Prostate gland (tissue), 2 donors: Measurements from ENCODE around the gene DTWD2. TPM values are rescaled to one million over a fixed set of nuclear protein-coding genes. Genes with fewer than 3 reads are reported as not detected.

Experiments used
- DNase-seq: peaks from one replicate; pipeline ENCODE4 v3.0.0-alpha.2; 2019; ENCODE audit warnings: low spot score
- H3K27ac ChIP-seq, 2 donors: fragments of 200-600 bp; sonication (generic); 2 replicates each; pipeline ENCODE4 v1.5.1; 2017 to 2019
- H3K27me3 ChIP-seq: fragments of 200-600 bp; sonication (generic); replicated peaks from 2 replicates; pipeline ENCODE4 v1.5.1; 2019; ENCODE audit not compliant: insufficient read depth
- H3K36me3 ChIP-seq, 2 donors: fragments of 200-600 bp; sonication (generic); 1 replicate in 1 of 2; 2 replicates in 1 of 2; pipeline versions ENCODE4 v1.5.1 to v1.8.1; 2017 to 2019
- H3K4me1 ChIP-seq: fragments of 200-600 bp; sonication (generic); replicated peaks from 2 replicates; pipeline ENCODE4 v1.5.1; 2019
- H3K4me3 ChIP-seq, 2 donors: fragments of 200-600 bp; sonication (generic); 2 replicates each; pipeline ENCODE4 v1.5.1; 2017 to 2019
- H3K9me3 ChIP-seq: fragments of 200-600 bp; sonication (generic); 2 replicates; pipeline ENCODE4 v1.5.1; 2017
- POLR2A ChIP-seq: fragments of 450-650 bp; IDR thresholded peaks from one replicate; pipeline ENCODE4 v1.6.1; 2016; ENCODE audit warnings: antibody characterized with exemption, mild to moderate bottlenecking
- POLR2AphosphoS5 ChIP-seq: sonication (generic); formaldehyde crosslinking; IDR thresholded peaks from one replicate; pipeline ENCODE4 v1.6.1; 2017; ENCODE audit warnings: antibody characterized with exemption
- WGBS: methylation state at CpG from one replicate; pipeline ENCODE4 v1.1.5; 2018; 5-methylcytosine and 5-hydroxymethylcytosine counted together
- intact Hi-C: fragments of 100-400 bp; cut with DNase I; formaldehyde crosslinking; loops from one replicate; pipeline ENCODE4 v1.14.2; 2022
- total RNA-seq, 2 donors: library from RNA; depleted of rRNA; stranded (reverse); fragments of >200 nt; gene quantifications; one replicate each; pipeline ENCODE4 v1.1.0, GENCODE V29; 2016
- TF ChIP-seq, protein P1 (sequence below), 4 experiments: fragments of 200-600 bp in 2 of 4; fragments of 450-650 bp in 2 of 4; sonication (generic) in 2 of 4; IDR thresholded peaks; 1 replicate in 3 of 4; 2 replicates in 1 of 4; pipeline ENCODE4 v1.5.1; 2016 to 2019; ENCODE audit warnings: antibody characterized with exemption in 4 of 4, mild to moderate bottlenecking in 2 of 4, moderate library complexity in 2 of 4

The DTWD2 gene
- total RNA-seq, 2 donors from 2014 or later, result 13.4 to 15.5 TPM

DNA sequence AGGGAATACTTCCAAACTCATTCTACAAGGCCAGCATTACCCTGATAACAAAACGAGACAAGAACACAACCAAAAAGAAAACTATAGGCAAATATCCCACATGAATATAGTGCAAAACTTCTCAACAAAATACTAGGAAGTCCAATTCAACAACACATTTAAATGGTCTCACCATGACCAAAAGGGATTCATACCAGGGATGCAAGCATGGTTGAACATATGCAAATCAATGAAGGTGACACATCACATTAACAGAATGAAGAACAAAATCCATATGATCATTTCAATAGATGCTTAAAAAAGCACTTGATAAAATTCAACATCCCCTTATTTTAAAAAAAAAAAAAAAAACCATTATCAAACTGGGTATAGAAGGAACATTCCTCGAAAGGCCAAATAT, 186.0 kb downstream of the DTWD2 start:
- H3K27me3 ChIP-seq, result no peaks in the 10 kb centered on the region
- no peaks in the 10 kb centered on the region for H3K9me3 ChIP-seq
- WGBS, result 95% methylated on average over 2 of the region's 2 CpGs
- no peak for TF ChIP-seq POLR2A
- TF ChIP-seq, protein P1, sequence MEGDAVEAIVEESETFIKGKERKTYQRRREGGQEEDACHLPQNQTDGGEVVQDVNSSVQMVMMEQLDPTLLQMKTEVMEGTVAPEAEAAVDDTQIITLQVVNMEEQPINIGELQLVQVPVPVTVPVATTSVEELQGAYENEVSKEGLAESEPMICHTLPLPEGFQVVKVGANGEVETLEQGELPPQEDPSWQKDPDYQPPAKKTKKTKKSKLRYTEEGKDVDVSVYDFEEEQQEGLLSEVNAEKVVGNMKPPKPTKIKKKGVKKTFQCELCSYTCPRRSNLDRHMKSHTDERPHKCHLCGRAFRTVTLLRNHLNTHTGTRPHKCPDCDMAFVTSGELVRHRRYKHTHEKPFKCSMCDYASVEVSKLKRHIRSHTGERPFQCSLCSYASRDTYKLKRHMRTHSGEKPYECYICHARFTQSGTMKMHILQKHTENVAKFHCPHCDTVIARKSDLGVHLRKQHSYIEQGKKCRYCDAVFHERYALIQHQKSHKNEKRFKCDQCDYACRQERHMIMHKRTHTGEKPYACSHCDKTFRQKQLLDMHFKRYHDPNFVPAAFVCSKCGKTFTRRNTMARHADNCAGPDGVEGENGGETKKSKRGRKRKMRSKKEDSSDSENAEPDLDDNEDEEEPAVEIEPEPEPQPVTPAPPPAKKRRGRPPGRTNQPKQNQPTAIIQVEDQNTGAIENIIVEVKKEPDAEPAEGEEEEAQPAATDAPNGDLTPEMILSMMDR (IDR thresholded peaks at IDR 0.05), result no peak
- TF ChIP-seq POLR2AphosphoS5, result no peak
- intact Hi-C loops, result no loop called here
- H3K4me3 ChIP-seq, result no peak overlapping the region
- H3K27ac ChIP-seq, result no peak overlapping the region
- H3K4me1 ChIP-seq, result no peaks in the 10 kb centered on the region
- no peaks in the 10 kb centered on the region for H3K36me3 ChIP-seq
- DNase-seq, result no peak

DNA sequence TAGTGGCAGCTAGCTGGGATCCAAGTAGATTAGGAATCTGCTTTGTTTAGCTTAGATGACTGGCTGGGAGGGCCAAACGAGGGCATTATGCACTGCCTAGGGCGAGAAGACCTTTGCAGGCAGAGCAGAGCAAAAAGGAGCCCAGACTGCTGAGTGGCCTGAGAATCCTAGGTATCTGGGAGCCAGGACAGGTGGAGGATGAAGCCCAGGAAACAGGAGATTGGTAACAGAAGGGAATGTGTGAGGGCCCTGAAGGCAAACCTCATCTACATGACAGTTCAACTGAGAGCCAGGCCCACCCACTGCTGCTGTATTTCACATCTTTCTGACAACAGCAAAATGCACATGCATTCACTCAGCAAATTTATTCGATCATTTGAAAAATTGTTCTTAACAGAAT, 192.3 kb downstream of the DTWD2 start:
- 90% methylated on average over 3 of the region's 3 CpGs for WGBS

DNA sequence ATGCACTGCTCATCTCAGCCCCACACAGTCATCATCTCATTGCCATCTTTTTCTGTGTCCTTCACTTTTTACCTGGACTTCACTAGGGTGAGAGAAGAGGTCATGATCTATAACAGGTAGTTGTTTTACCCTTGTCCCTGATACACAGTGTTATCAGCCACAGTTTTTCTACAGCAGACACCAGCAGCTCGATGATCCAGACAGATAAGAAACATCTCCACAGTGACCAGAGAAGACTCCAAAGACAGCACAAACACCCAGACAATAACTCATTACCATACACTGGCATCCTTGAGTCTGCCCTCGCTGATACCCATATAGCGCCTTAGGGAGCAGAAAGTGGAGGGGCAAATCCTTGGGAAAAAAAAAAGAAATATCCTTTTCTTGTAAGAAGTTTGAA, 194.1 kb downstream of the DTWD2 start:
- no peaks in the 10 kb centered on the region for H3K4me1 ChIP-seq
- intact Hi-C loops, result loop anchor here (5.0 to 10.0 kb wide), 2 partner anchors 1202 to 1339 kb away; no protein-coding TSS in a partner anchor
- no peak for DNase-seq
- no peak overlapping the region for H3K27ac ChIP-seq
- H3K27me3 ChIP-seq, result no peaks in the 10 kb centered on the region
- no peaks in the 10 kb centered on the region for H3K36me3 ChIP-seq
- TF ChIP-seq POLR2A, result no peak
- TF ChIP-seq, protein P1 (IDR thresholded peaks at IDR 0.05), result no peak
- H3K4me3 ChIP-seq, result no peak overlapping the region
- no peaks in the 10 kb centered on the region for H3K9me3 ChIP-seq
- 97% methylated on average over 3 of the region's 3 CpGs for WGBS

More for the DNA sequence above, 192.3 kb downstream of the DTWD2 start:
- H3K27me3 ChIP-seq, result no peaks in the 10 kb centered on the region
- H3K36me3 ChIP-seq, result no peaks in the 10 kb centered on the region
- DNase-seq, result no peak
- intact Hi-C loops, result loop anchor here (10.0 kb wide), 1 partner anchor 1341 kb away; no protein-coding TSS in a partner anchor
- no peak overlapping the region for H3K4me3 ChIP-seq
- no peaks in the 10 kb centered on the region for H3K4me1 ChIP-seq
- no peak overlapping the region for H3K27ac ChIP-seq
- TF ChIP-seq POLR2AphosphoS5 (no peak), POLR2A (no peak)
- TF ChIP-seq, protein P1 (IDR thresholded peaks at IDR 0.05), result no peak
- no peaks in the 10 kb centered on the region for H3K9me3 ChIP-seq

DNA sequence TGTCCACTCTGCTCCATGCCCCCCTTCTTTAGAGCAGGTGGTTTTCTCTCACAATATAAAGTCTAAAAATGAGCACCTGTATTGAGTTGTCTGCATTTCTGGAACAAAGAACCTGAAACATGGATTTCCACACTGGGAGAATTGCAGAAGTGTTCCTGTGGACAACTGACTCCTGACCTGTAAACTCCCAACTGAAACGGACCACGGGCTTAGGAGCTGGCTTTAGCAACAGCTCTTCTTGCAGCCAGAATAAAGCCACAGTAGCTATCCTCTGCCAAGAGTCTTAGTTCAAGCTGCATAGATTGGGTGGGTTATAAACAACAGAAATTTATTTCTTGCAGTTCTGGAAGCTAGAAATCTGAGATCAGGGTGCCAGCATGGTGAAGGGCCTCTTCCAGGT, 194.7 kb downstream of the DTWD2 start:
- Histone ChIP-seq H3K4me1 (no peaks in the 10 kb centered on the region), H3K36me3 (no peaks in the 10 kb centered on the region), H3K4me3 (no peak overlapping the region), H3K9me3 (no peaks in the 10 kb centered on the region), H3K27me3 (no peaks in the 10 kb centered on the region), H3K27ac (no peak overlapping the region)
- no peak for DNase-seq
- TF ChIP-seq POLR2A (no peak), POLR2AphosphoS5 (no peak)
- TF ChIP-seq, protein P1 (IDR thresholded peaks at IDR 0.05), result no peak
- WGBS, result 42% methylated on average over 2 of the region's 2 CpGs
- intact Hi-C loops, result loop anchor here (5.0 to 10.0 kb wide), 2 partner anchors 1201 to 1339 kb away; no protein-coding TSS in a partner anchor

DNA sequence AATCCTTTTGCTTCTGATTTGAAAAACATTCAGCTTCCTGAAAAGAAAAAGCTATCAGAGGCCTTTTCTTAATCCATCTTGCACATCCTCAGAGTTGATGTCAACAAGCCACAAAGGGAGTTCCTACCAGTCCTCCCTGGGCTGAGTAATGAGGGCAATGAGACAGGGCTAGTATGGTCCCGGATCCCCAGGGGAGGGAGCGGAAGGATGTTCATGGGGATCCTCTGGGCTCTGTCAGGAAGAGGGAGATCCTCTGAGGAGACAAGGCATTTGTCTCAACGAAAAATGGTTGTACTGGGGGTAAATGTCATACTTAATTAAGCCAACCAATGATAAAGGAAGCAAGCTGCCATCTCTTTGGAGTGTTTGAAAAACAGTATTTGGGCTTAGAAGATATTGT, 195.3 kb downstream of the DTWD2 start:
- no peak for DNase-seq
- WGBS, result 91% methylated on average over 3 of the region's 3 CpGs
- Histone ChIP-seq H3K4me1 (no peaks in the 10 kb centered on the region), H3K36me3 (no peaks in the 10 kb centered on the region), H3K4me3 (no peak overlapping the region), H3K27ac (no peak overlapping the region), H3K9me3 (no peaks in the 10 kb centered on the region), H3K27me3 (no peaks in the 10 kb centered on the region)
- TF ChIP-seq POLR2AphosphoS5 (no peak), POLR2A (no peak)
- TF ChIP-seq, protein P1 (IDR thresholded peaks at IDR 0.05), result no peak
- intact Hi-C loops, result loop anchor here (5.0 to 10.0 kb wide), 2 partner anchors 1201 to 1338 kb away; no protein-coding TSS in a partner anchor
